Endothelial cell (in vitro differentiated cells): ENCODE measurements around the gene TSPO2. TPM values are rescaled to one million over a fixed set of nuclear protein-coding genes. Genes with fewer than 3 reads are reported as not detected.

Experiments
- DNase-seq: peaks from one replicate; pipeline ENCODE4 v3.0.0; 2021; ENCODE audit warnings: low spot score
- H3K27ac Mint-ChIP-seq: one replicate; pipeline ENCODE4 v1.8.0; 2021; ENCODE audit warnings: mixed read lengths, inconsistent platforms; ENCODE audit not compliant: unreplicated experiment
- H3K27me3 Mint-ChIP-seq: one replicate; pipeline ENCODE4 v1.8.0; 2021; ENCODE audit warnings: mild to moderate bottlenecking, moderate library complexity, mixed read lengths, inconsistent platforms; ENCODE audit not compliant: unreplicated experiment
- H3K36me3 Mint-ChIP-seq: one replicate; pipeline ENCODE4 v1.8.0; 2021; ENCODE audit warnings: mild to moderate bottlenecking, low read depth, mixed read lengths, inconsistent platforms; ENCODE audit not compliant: unreplicated experiment
- H3K4me1 Mint-ChIP-seq: one replicate; pipeline ENCODE4 v1.8.0; 2021; ENCODE audit warnings: mild to moderate bottlenecking, mixed read lengths, inconsistent platforms; ENCODE audit not compliant: unreplicated experiment
- H3K4me3 Mint-ChIP-seq: one replicate; pipeline ENCODE4 v1.8.0; 2021; ENCODE audit warnings: mild to moderate bottlenecking, mixed read lengths, inconsistent platforms; ENCODE audit not compliant: unreplicated experiment
- H3K9me3 Mint-ChIP-seq: one replicate; pipeline ENCODE4 v1.8.0; 2021; ENCODE audit warnings: mixed read lengths, inconsistent platforms; ENCODE audit not compliant: unreplicated experiment
- CTCF ChIP-seq: fragments of 200-600 bp; sonication (generic); IDR thresholded peaks from one replicate; pipeline ENCODE4 v1.5.0; 2021; ENCODE audit warnings: antibody characterized with exemption; ENCODE audit not compliant: unreplicated experiment
- total RNA-seq: library from RNA; stranded (reverse); fragmentation: NEBNext Ultra II Directional; extraction: Animal tissue kit (Norgen Biotek cat#: 25700); gene quantifications from one replicate; pipeline ENCODE4 v1.2.1, GENCODE V29; 2021; ENCODE audit not compliant: unreplicated experiment

The TSPO2 gene
- total RNA-seq, 1 donor from 2014 or later = not detected

GRCh38 chr6:41056768-41057490 lies 14.7 kb downstream of the TSPO2 start:
- no peak overlapping the region for H3K27ac Mint-ChIP-seq
- no peak overlapping the region for H3K4me3 Mint-ChIP-seq
- DNase-seq = no peak
- TF ChIP-seq CTCF = no peak
- no peaks in the 10 kb centered on the region for H3K9me3 Mint-ChIP-seq
- H3K4me1 Mint-ChIP-seq = peaks cover 10% of the 10 kb centered on the region
- H3K36me3 Mint-ChIP-seq = no peaks in the 10 kb centered on the region
- H3K27me3 Mint-ChIP-seq = peaks cover 4% of the 10 kb centered on the region

GRCh38 chr6:41058783-41059181 lies 16.5 kb downstream of the TSPO2 start:
- peaks cover 3% of the 10 kb centered on the region for H3K27me3 Mint-ChIP-seq
- H3K4me1 Mint-ChIP-seq = no peaks in the 10 kb centered on the region
- no peak for TF ChIP-seq CTCF
- H3K4me3 Mint-ChIP-seq = no peak overlapping the region
- no peak for DNase-seq
- H3K27ac Mint-ChIP-seq = no peak overlapping the region
- H3K9me3 Mint-ChIP-seq = no peaks in the 10 kb centered on the region
- no peaks in the 10 kb centered on the region for H3K36me3 Mint-ChIP-seq

GRCh38 chr6:41059556-41059955 lies 17.3 kb downstream of the TSPO2 start:
- no peak for TF ChIP-seq CTCF
- Mint-ChIP-seq H3K4me3 (no peak overlapping the region), H3K27ac (no peak overlapping the region), H3K4me1 (no peaks in the 10 kb centered on the region), H3K9me3 (no peaks in the 10 kb centered on the region), H3K36me3 (no peaks in the 10 kb centered on the region), H3K27me3 (peaks cover 2% of the 10 kb centered on the region)
- no peak for DNase-seq

- Mint-ChIP-seq H3K9me3 (no peaks in the 10 kb centered on the region), H3K4me3 (no peak overlapping the region), H3K36me3 (no peaks in the 10 kb centered on the region), H3K4me1 (no peaks in the 10 kb centered on the region), H3K27me3 (peaks cover 2% of the 10 kb centered on the region), H3K27ac (no peak overlapping the region)
- TF ChIP-seq CTCF = no peak
- DNase-seq = no peak
Measured at GRCh38 chr6:41061196-41061726, 19.0 kb downstream of the TSPO2 start.

- Mint-ChIP-seq H3K27ac (no peak overlapping the region), H3K27me3 (no peaks in the 10 kb centered on the region), H3K4me1 (no peaks in the 10 kb centered on the region), H3K4me3 (no peak overlapping the region), H3K36me3 (no peaks in the 10 kb centered on the region), H3K9me3 (no peaks in the 10 kb centered on the region)
- TF ChIP-seq CTCF = no peak
- DNase-seq = no peak
Measured at GRCh38 chr6:41062056-41062455, 19.8 kb downstream of the TSPO2 start.
